Measurements from ENCODE around the gene UBE2QL1.

GRCh38 chr5:6488021-6488420 is 39.4 kb downstream of the UBE2QL1 start:
- TF ChIP-seq POLR2A (IDR thresholded peaks at IDR 0.05; ENCODE audit: borderline replicate concordance, extremely low read depth, insufficient read depth, insufficient read length) (no peak), RAD21 (IDR thresholded peaks at IDR 0.05; ENCODE audit: low read depth) (no peak), EZH2 (IDR thresholded peaks at IDR 0.05) (no peak), POLR2AphosphoS5 (IDR thresholded peaks at IDR 0.05; ENCODE audit: low read depth, low read length) (no peak), CTCF (IDR thresholded peaks at IDR 0.05 in 2 of 3, conservative IDR thresholded peaks at IDR 0.05 in 1 of 3; ENCODE audit: borderline replicate concordance in 1 of 3, insufficient read depth in 1 of 3, low read depth in 2 of 3, low read length in 2 of 3) (no peak), YY1 (IDR thresholded peaks at IDR 0.05; ENCODE audit: extremely low read depth, insufficient replicate concordance, low read depth, low read length) (no peak), SP1 (IDR thresholded peaks at IDR 0.05; ENCODE audit: low read depth) (no peak), SIN3A (IDR thresholded peaks at IDR 0.05; ENCODE audit: low read depth) (no peak), ATF3 (IDR thresholded peaks at IDR 0.05) (no peak), FOSL1 (IDR thresholded peaks at IDR 0.05; ENCODE audit: low read depth) (no peak), MAX (IDR thresholded peaks at IDR 0.05) (no peak), ZBTB33 (IDR thresholded peaks at IDR 0.05; ENCODE audit: extremely low read depth, insufficient replicate concordance, low read length) (no peak), ZNF274 (IDR thresholded peaks at IDR 0.05; ENCODE audit: low read depth, low read length) (no peak)

Measured in HCT116 (cell line).